Measurements from ENCODE around the gene MATN1. TPM values are rescaled to one million over a fixed set of nuclear protein-coding genes. Genes with fewer than 3 reads are reported as not detected.

The MATN1 gene
- total RNA-seq, 1 experiment from 2014 or later = 0.24 TPM

DNA sequence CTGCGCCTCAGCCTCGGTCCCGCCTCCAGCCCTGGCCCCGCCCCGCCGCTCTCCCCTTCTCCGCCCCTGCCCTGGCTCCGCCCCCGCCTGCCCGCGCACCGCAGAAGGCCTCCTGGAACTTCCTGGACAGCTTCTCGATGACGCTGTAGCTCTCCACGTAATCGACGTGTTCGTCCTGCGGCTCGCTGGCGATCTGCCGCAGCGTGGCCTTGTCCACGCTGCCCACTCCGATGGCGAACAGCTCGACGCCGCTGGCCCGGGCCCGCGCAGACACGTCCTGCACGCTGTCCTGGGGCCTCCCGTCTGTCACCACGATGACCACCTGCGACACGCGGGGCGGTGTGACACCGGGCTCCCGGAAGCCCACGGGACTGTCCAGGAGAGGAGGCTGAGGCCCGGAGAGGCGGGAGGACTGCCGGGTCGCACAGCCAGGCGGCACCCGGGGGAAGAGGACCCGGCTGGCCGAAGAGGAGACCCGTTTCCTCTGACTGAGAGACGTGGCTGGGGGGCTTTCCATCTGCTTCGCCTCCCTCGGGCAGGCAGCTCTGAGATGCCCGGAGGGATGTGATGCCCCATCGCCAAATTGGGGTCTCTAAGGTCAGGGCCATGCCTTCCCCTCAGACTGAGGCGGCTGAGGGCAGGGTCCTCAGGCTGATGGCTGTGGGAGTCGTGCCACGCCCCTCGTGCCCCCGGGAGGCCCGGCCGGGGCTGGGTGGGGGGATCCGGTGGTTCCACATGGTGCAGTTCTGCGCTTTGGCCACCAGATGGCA is 4.6 kb downstream of the MATN1 start:
- no peak overlapping the region for H3K27ac Mint-ChIP-seq
- POLR2A ChIA-PET = interaction anchor here (0.6 to 1.6 kb wide), 3 partner anchors 9 to 207 kb away, joined by 3 to 6 read pairs (median 3); no protein-coding TSS in a partner anchor
- CTCF ChIA-PET = interaction anchor here (0.6 to 5.7 kb wide), 37 partner anchors 9 to 212 kb away, joined by 3 to 290 read pairs (median 6); partner anchors contain the start of gene LAPTM5
- TF ChIP-seq ZNF121 (CRISPR knock-in tag; IDR thresholded peaks at IDR 0.05) = no peak
- TF ChIP-seq SMAD4 (CRISPR knock-in tag; IDR thresholded peaks at IDR 0.05) = no peak
- TF ChIP-seq, protein P1, sequence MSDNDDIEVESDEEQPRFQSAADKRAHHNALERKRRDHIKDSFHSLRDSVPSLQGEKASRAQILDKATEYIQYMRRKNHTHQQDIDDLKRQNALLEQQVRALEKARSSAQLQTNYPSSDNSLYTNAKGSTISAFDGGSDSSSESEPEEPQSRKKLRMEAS (CRISPR knock-in tag; IDR thresholded peaks at IDR 0.05) = peak; percentile 55; the same call in 1 of the 2 replicates
- TF ChIP-seq, protein P2, sequence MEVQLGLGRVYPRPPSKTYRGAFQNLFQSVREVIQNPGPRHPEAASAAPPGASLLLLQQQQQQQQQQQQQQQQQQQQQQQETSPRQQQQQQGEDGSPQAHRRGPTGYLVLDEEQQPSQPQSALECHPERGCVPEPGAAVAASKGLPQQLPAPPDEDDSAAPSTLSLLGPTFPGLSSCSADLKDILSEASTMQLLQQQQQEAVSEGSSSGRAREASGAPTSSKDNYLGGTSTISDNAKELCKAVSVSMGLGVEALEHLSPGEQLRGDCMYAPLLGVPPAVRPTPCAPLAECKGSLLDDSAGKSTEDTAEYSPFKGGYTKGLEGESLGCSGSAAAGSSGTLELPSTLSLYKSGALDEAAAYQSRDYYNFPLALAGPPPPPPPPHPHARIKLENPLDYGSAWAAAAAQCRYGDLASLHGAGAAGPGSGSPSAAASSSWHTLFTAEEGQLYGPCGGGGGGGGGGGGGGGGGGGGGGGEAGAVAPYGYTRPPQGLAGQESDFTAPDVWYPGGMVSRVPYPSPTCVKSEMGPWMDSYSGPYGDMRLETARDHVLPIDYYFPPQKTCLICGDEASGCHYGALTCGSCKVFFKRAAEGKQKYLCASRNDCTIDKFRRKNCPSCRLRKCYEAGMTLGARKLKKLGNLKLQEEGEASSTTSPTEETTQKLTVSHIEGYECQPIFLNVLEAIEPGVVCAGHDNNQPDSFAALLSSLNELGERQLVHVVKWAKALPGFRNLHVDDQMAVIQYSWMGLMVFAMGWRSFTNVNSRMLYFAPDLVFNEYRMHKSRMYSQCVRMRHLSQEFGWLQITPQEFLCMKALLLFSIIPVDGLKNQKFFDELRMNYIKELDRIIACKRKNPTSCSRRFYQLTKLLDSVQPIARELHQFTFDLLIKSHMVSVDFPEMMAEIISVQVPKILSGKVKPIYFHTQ (CRISPR knock-in tag; IDR thresholded peaks at IDR 0.05) = no peak
- no peak for TF ChIP-seq TEAD4 (CRISPR knock-in tag; IDR thresholded peaks at IDR 0.05)
- no peak for TF ChIP-seq IRF2 (CRISPR knock-in tag; IDR thresholded peaks at IDR 0.05; ENCODE audit: borderline replicate concordance, low read depth)
- TF ChIP-seq, protein P3, sequence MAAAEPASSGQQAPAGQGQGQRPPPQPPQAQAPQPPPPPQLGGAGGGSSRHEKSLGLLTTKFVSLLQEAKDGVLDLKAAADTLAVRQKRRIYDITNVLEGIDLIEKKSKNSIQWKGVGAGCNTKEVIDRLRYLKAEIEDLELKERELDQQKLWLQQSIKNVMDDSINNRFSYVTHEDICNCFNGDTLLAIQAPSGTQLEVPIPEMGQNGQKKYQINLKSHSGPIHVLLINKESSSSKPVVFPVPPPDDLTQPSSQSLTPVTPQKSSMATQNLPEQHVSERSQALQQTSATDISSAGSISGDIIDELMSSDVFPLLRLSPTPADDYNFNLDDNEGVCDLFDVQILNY (CRISPR knock-in tag; IDR thresholded peaks at IDR 0.05) = no peak
- TF ChIP-seq, protein P4, sequence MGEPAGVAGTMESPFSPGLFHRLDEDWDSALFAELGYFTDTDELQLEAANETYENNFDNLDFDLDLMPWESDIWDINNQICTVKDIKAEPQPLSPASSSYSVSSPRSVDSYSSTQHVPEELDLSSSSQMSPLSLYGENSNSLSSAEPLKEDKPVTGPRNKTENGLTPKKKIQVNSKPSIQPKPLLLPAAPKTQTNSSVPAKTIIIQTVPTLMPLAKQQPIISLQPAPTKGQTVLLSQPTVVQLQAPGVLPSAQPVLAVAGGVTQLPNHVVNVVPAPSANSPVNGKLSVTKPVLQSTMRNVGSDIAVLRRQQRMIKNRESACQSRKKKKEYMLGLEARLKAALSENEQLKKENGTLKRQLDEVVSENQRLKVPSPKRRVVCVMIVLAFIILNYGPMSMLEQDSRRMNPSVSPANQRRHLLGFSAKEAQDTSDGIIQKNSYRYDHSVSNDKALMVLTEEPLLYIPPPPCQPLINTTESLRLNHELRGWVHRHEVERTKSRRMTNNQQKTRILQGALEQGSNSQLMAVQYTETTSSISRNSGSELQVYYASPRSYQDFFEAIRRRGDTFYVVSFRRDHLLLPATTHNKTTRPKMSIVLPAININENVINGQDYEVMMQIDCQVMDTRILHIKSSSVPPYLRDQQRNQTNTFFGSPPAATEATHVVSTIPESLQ (CRISPR knock-in tag; IDR thresholded peaks at IDR 0.05) = no peak
- TF ChIP-seq, protein P5, sequence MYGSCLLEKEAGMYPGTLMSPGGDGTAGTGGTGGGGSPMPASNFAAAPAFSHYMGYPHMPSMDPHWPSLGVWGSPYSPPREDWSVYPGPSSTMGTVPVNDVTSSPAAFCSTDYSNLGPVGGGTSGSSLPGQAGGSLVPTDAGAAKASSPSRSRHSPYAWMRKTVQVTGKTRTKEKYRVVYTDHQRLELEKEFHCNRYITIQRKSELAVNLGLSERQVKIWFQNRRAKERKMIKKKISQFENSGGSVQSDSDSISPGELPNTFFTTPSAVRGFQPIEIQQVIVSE (CRISPR knock-in tag; IDR thresholded peaks at IDR 0.05; ENCODE audit: borderline replicate concordance) = no peak
- TF ChIP-seq MXD4 (CRISPR knock-in tag; IDR thresholded peaks at IDR 0.05; ENCODE audit: borderline replicate concordance) = no peak
- TF ChIP-seq RELA (CRISPR knock-in tag; IDR thresholded peaks at IDR 0.05; ENCODE audit: borderline replicate concordance) = no peak
- TF ChIP-seq, protein P6, sequence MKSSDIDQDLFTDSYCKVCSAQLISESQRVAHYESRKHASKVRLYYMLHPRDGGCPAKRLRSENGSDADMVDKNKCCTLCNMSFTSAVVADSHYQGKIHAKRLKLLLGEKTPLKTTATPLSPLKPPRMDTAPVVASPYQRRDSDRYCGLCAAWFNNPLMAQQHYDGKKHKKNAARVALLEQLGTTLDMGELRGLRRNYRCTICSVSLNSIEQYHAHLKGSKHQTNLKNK (CRISPR knock-in tag; IDR thresholded peaks at IDR 0.05) = no peak
- TF ChIP-seq CREM (CRISPR knock-in tag; IDR thresholded peaks at IDR 0.05) = 0 out of 2 replicates have a peak, but pooled peaks have one; percentile 31
- TF ChIP-seq, protein P7, sequence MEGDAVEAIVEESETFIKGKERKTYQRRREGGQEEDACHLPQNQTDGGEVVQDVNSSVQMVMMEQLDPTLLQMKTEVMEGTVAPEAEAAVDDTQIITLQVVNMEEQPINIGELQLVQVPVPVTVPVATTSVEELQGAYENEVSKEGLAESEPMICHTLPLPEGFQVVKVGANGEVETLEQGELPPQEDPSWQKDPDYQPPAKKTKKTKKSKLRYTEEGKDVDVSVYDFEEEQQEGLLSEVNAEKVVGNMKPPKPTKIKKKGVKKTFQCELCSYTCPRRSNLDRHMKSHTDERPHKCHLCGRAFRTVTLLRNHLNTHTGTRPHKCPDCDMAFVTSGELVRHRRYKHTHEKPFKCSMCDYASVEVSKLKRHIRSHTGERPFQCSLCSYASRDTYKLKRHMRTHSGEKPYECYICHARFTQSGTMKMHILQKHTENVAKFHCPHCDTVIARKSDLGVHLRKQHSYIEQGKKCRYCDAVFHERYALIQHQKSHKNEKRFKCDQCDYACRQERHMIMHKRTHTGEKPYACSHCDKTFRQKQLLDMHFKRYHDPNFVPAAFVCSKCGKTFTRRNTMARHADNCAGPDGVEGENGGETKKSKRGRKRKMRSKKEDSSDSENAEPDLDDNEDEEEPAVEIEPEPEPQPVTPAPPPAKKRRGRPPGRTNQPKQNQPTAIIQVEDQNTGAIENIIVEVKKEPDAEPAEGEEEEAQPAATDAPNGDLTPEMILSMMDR (IDR thresholded peaks at IDR 0.05) = peak; percentile 98
- TF ChIP-seq, protein P8, sequence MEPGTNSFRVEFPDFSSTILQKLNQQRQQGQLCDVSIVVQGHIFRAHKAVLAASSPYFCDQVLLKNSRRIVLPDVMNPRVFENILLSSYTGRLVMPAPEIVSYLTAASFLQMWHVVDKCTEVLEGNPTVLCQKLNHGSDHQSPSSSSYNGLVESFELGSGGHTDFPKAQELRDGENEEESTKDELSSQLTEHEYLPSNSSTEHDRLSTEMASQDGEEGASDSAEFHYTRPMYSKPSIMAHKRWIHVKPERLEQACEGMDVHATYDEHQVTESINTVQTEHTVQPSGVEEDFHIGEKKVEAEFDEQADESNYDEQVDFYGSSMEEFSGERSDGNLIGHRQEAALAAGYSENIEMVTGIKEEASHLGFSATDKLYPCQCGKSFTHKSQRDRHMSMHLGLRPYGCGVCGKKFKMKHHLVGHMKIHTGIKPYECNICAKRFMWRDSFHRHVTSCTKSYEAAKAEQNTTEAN (CRISPR knock-in tag; IDR thresholded peaks at IDR 0.05) = 0 out of 2 replicates have a peak, but pooled peaks have one; percentile 74
- 0 out of 2 replicates have a peak, but pooled peaks have one; percentile 62 for TF ChIP-seq MYBL2 (CRISPR knock-in tag; IDR thresholded peaks at IDR 0.05)
- no peak for TF ChIP-seq ATF1 (CRISPR knock-in tag; IDR thresholded peaks at IDR 0.05)
- TF ChIP-seq FOXJ3 (CRISPR knock-in tag; IDR thresholded peaks at IDR 0.05; ENCODE audit: borderline replicate concordance) = no peak
- TF ChIP-seq, protein P9, sequence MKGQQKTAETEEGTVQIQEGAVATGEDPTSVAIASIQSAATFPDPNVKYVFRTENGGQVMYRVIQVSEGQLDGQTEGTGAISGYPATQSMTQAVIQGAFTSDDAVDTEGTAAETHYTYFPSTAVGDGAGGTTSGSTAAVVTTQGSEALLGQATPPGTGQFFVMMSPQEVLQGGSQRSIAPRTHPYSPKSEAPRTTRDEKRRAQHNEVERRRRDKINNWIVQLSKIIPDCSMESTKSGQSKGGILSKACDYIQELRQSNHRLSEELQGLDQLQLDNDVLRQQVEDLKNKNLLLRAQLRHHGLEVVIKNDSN (CRISPR knock-in tag; IDR thresholded peaks at IDR 0.05) = no peak
- TF ChIP-seq ELF4 (CRISPR knock-in tag; IDR thresholded peaks at IDR 0.05; ENCODE audit: low read depth) = no peak
- TF ChIP-seq, protein P10, sequence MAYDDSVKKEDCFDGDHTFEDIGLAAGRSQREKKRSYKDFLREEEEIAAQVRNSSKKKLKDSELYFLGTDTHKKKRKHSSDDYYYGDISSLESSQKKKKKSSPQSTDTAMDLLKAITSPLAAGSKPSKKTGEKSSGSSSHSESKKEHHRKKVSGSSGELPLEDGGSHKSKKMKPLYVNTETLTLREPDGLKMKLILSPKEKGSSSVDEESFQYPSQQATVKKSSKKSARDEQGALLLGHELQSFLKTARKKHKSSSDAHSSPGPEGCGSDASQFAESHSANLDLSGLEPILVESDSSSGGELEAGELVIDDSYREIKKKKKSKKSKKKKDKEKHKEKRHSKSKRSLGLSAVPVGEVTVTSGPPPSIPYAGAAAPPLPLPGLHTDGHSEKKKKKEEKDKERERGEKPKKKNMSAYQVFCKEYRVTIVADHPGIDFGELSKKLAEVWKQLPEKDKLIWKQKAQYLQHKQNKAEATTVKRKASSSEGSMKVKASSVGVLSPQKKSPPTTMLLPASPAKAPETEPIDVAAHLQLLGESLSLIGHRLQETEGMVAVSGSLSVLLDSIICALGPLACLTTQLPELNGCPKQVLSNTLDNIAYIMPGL (CRISPR knock-in tag; IDR thresholded peaks at IDR 0.05) = 0 out of 2 replicates have a peak, but pooled peaks have one; percentile 40
- no peak for TF ChIP-seq JAZF1 (CRISPR knock-in tag; IDR thresholded peaks at IDR 0.05)
- 0 out of 2 replicates have a peak, but pooled peaks have one; percentile 59 for TF ChIP-seq FOXK1 (CRISPR knock-in tag; IDR thresholded peaks at IDR 0.05)

More for the DNA sequence above, 4.6 kb downstream of the MATN1 start:
- peaks cover 27% of the 10 kb centered on the region for H3K9me3 Mint-ChIP-seq
- DNase-seq (ENCODE audit: low spot score) = peak; percentile 92
- peaks cover 8% of the 10 kb centered on the region for H3K36me3 Mint-ChIP-seq
- peak overlapping the region; percentile 75 for H3K4me3 Mint-ChIP-seq
- peaks cover 4% of the 10 kb centered on the region for H3K27me3 Mint-ChIP-seq (ENCODE audit: low read depth)
- ATAC-seq = peak; percentile 63
- peaks cover under 1% of the 10 kb centered on the region for H3K4me1 Mint-ChIP-seq

All from WTC11 (cell line).